Activated CD4-positive, alpha-beta memory T cell treated with anti-CD3 and anti-CD28 coated beads for 36 hours (primary cell): Measurements from ENCODE around the gene AMZ1. TPM values are rescaled to one million over a fixed set of nuclear protein-coding genes. Genes with fewer than 3 reads are reported as not detected.
"Not testable (repeated sequence)": the region's sequence is repeated elsewhere in the genome, so short reads cannot be mapped to it uniquely, and the experiment has no call there.

Experiments used
- CTCF ChIA-PET: fragments of 350-600 bp; sonication (Branson Sonifier 250); formaldehyde crosslinking; loops from one replicate; lab custom pipeline; 2021; ENCODE audit warnings: antibody characterized with exemption, inconsistent platforms; lab: Charles Lee
- POLR2A ChIA-PET: fragments of 350-600 bp; sonication (Branson Sonifier 250); formaldehyde crosslinking; loops from one replicate; lab custom pipeline; 2021; ENCODE audit warnings: antibody characterized with exemption; lab: Charles Lee
- DNase-seq: peaks from one replicate; pipeline ENCODE4 v3.0.0-alpha.2; 2020
- H3K27ac Mint-ChIP-seq: one replicate; pipeline ENCODE4 v1.8.0; 2021; ENCODE audit warnings: mixed read lengths
- H3K27me3 Mint-ChIP-seq: one replicate; pipeline ENCODE4 v1.8.0; 2021; ENCODE audit warnings: mixed read lengths
- H3K36me3 Mint-ChIP-seq: one replicate; pipeline ENCODE4 v1.8.0; 2021; ENCODE audit warnings: mixed read lengths
- H3K4me1 Mint-ChIP-seq: one replicate; pipeline ENCODE4 v1.8.0; 2021; ENCODE audit warnings: low read depth, mixed read lengths
- H3K4me3 Mint-ChIP-seq: one replicate; pipeline ENCODE4 v1.8.0; 2021; ENCODE audit warnings: mild to moderate bottlenecking, mixed read lengths
- H3K9me3 Mint-ChIP-seq: one replicate; pipeline ENCODE4 v1.8.0; 2021; ENCODE audit warnings: mixed read lengths
- intact Hi-C: fragments of 100-400 bp; cut with micrococcal nuclease; formaldehyde crosslinking; loops from one replicate; pipeline ENCODE4 v1.15.1; 2023
- total RNA-seq, 2 experiments: library from RNA; stranded (reverse); gene quantifications; one replicate each; pipeline ENCODE4 v1.2.3, GENCODE V29; 2021

Gene AMZ1
- total RNA-seq, 2 experiments from 2014 or later, result 0.83 to 0.94 TPM

DNA sequence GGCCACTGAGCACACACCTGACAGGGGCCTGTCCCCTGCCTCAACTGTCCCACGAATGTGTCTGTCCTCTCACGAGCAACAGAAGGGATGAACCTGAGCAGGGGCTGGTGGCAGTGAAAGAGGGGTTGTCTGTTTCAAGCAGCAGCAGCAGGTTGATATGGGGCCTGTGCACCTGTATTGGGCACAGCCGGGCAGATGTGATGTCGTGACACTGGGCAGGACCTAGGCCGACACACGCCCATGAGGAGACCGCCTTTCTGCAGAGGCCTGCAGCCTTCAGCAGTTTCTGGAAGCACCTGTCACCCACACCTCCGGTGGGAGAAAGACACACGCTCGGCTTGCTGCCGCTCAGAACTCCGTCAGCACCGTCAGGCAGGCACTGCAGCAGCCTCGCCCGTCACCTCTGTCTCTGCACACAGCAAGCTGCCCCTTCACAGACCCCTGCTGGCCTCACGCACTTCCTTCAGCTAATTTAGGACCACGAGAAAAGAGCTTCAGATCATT lies 48.5 kb downstream of the AMZ1 start:
- peak; percentile 3 for DNase-seq
- POLR2A ChIA-PET, result no interaction called here
- Mint-ChIP-seq H3K27ac (no peak overlapping the region), H3K9me3 (no peaks in the 10 kb centered on the region), H3K4me1 (peaks cover 14% of the 10 kb centered on the region), H3K27me3 (no peaks in the 10 kb centered on the region), H3K36me3 (peaks cover 5% of the 10 kb centered on the region), H3K4me3 (no peak overlapping the region)
- CTCF ChIA-PET, result no interaction called here
- intact Hi-C loops, result no loop called here

DNA sequence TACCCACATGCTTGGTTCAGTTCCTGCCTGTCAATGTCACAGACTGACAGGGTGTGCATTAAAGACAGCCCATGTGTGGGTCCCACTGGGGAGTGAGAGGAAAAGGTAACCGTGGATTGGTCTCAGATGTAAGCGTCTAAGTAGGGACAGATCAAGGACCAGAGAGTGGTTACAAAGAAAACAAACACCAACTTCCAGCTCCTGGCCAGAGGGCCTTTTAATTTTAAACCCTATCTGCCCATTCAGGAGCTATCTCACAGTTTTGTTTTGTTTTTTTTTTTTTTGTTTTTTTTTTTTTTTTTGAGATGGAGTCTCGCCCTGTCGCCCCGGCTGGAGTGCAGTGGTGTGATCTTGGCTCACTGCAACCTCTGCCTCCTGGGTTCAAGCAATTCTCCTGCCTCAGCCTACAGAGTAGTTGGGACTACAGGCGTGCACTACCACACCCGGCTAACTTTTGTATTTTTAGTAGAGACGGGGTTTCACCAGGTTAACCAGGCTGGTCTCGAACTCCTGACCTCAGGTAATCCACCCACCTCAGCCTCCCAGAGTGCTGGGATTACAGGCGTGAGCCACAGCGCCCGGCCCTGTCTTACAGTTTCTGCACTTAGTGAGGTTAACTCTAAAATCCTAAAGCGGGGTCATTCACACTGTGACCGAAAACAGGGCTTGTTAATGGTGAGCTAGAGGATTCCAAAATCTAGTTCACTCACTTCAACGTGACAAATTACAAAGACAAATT lies 49.2 kb downstream of the AMZ1 start:
- intact Hi-C loops, H3K4me3 Mint-ChIP-seq, DNase-seq, H3K9me3 Mint-ChIP-seq, H3K27ac Mint-ChIP-seq, H3K27me3 Mint-ChIP-seq, H3K36me3 Mint-ChIP-seq, H3K4me1 Mint-ChIP-seq, POLR2A ChIA-PET: not testable (repeated sequence)
- CTCF ChIA-PET, result interaction anchor here (0.9 to 1.4 kb wide), 2 partner anchors 23 to 27 kb away, joined by 3 to 6 read pairs; no protein-coding TSS in a partner anchor

DNA sequence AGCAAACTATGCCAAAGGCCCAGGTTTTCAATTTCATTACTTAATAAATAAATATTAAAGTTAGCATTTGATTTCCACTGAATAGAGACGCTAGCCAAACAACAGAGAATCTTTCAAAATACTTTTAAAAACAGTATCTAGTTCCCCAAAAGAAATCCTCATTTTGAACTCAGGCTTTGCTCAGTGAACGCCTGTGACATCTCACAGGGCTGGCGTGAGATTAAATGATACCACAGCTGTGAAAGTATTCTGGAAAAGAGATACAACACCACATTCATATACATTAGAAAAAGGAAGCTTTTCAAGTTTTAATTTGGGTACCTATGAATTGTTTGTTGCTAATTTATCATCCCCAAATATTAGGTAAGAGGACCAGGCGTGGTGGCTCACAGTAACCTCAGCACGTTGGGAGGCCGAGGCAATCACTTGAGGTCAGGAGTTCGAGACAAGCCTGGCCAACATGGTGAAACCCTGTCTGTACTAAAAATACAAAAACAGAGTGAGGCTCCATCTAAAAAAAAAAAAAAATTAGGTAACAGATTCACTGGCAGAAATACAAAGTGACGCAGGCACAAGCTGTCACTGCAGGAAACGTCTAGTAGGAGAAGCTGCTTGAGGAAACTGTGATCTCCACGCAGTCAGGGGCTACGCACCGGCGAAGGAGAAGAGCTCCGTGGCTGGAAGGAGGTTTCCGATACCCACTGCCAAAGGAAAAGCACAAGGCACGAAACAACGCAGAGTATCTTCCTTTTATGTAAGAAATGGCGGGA lies 50.0 kb downstream of the AMZ1 start:
- intact Hi-C loops, result no loop called here
- ChIA-PET POLR2A (no interaction called here), CTCF (interaction anchor here (0.6 to 1.4 kb wide), 3 partner anchors 22 to 28 kb away, joined by 3 to 6 read pairs (median 3); no protein-coding TSS in a partner anchor)
- Mint-ChIP-seq H3K4me3 (no peak overlapping the region), H3K36me3 (peaks cover 3% of the 10 kb centered on the region), H3K27me3 (no peaks in the 10 kb centered on the region), H3K27ac (no peak overlapping the region), H3K4me1 (peaks cover 2% of the 10 kb centered on the region), H3K9me3 (no peaks in the 10 kb centered on the region)
- peak; percentile 4 for DNase-seq

DNA sequence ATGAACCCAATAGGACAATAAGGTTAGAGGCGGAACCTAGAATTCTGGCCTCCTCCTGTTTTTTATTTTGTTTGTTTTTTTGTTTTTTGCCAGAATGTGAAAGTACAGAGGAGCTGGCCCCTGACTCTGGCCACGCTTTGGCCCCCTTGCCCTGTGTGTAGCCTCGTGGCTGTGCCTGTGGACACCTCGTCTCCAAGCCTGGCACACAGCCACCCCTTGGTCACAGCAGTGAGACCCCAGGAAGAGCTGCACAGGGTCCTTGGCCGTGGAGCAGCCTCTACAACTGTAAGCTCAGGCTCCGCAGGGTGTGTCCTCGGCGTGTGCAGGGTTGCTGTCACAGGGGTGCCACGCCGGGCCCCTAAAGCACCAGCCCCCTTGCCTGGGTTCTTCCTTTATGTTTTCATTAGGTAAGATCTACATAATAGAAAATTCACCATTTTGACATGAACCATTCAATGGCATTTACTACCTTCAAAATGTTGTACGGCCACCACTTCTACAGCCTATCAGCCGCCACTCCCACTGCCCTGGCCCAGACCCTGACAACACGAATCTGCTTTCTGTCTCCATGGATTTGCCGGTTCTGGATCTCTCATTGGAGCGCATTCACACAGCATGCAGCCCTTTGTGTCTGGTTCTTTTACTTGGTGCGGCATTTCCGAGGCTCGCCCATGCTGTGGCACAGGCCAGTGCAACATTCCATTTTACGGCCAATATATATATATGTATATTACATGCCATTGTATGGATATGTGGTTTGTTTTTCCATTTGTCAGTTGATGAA lies 51.0 kb downstream of the AMZ1 start:
- POLR2A ChIA-PET, result no interaction called here
- Mint-ChIP-seq H3K36me3 (no peaks in the 10 kb centered on the region), H3K27ac (no peak overlapping the region), H3K4me3 (no peak overlapping the region), H3K27me3 (no peaks in the 10 kb centered on the region), H3K9me3 (no peaks in the 10 kb centered on the region), H3K4me1 (no peaks in the 10 kb centered on the region)
- no peak for DNase-seq
- CTCF ChIA-PET, result interaction anchor here (0.6 to 1.4 kb wide), 2 partner anchors 21 to 25 kb away, joined by 3 read pairs; no protein-coding TSS in a partner anchor
- intact Hi-C loops, result no loop called here

DNA sequence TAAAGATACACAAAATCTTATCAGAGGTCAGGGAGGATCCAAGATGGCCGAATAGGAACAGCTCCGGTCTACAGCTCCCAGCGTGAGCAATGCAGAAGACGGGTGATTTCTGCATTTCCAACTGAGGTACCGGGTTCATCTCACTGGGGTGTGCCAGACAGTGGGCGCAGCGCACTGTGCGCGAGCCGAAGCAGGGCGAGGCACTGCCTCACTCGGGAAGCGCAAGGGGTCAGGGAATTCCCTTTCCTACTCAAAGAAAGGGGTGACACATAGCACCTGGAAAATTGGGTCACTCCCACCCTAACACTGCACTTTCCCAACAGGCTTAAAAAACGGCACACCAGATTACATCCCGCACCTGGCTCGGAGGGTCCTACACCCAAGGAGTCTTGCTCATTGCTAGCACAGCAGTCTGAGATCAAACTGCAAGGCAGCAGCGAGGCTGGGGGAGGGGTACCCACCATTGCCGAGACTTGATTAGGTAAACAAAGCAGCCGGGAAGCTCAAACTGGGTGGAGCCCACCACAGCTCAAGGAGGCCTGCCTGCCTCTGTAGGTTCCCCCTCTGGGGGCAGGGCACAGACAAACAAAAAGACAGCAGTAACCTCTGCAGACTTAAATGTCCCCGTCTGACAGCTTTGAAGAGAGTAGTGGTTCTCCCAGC lies 55.7 kb downstream of the AMZ1 start:
- H3K36me3 Mint-ChIP-seq, H3K4me3 Mint-ChIP-seq, H3K27ac Mint-ChIP-seq, H3K27me3 Mint-ChIP-seq, CTCF ChIA-PET, H3K9me3 Mint-ChIP-seq, DNase-seq, H3K4me1 Mint-ChIP-seq, POLR2A ChIA-PET: not testable (repeated sequence)
- intact Hi-C loops, result loop anchor here (2.0 kb wide), 1 partner anchor 13 kb away; no protein-coding TSS in a partner anchor

DNA sequence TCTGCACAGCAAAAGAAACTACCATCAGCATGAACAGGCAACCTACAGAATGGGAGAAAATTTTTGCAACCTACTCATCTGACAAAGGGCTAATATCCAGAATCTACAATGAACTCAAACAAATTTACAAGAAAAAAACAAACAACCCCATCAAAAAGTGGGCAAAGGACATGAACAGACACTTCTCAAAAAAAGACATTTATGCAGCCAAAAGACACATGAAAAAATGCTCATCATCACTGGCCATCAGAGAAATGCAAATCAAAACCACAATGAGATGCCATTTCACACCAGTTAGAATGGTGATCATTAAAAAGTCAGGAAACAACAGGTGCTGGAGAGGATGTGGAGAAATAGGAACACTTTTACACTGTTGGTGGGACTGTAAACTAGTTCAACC lies 60.7 kb downstream of the AMZ1 start:
- H3K4me1 Mint-ChIP-seq, DNase-seq, H3K27me3 Mint-ChIP-seq, H3K36me3 Mint-ChIP-seq, H3K27ac Mint-ChIP-seq, intact Hi-C loops, CTCF ChIA-PET, H3K4me3 Mint-ChIP-seq, POLR2A ChIA-PET, H3K9me3 Mint-ChIP-seq: not testable (repeated sequence)

DNA sequence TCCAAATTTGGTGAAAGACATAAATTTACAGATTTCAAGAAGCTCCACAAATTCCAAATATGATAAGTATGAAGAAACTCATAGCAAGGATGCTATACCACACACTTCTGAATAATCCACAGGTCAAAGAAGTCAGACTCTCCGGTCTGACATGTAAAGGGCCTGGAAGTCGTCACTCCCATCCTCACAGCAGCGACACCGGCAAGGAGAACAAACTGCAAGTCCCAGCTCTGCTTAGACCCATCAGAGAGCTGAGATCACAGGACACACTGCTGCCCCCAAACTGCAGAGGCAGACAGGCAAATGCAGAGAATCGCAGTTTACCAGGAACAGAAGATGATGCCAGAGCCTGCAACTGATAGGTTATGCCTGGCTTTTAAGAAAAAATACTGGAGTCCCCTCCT lies 62.0 kb downstream of the AMZ1 start:
- POLR2A ChIA-PET, result no interaction called here
- H3K4me3 Mint-ChIP-seq, result no peak overlapping the region
- intact Hi-C loops, result loop anchor here (10.0 kb wide), 1 partner anchor 365 kb away; no protein-coding TSS in a partner anchor
- DNase-seq, result peak; percentile 4
- no peaks in the 10 kb centered on the region for H3K4me1 Mint-ChIP-seq
- CTCF ChIA-PET, result no interaction called here
- H3K27ac Mint-ChIP-seq, result no peak overlapping the region
- peaks cover 7% of the 10 kb centered on the region for H3K36me3 Mint-ChIP-seq
- peaks cover 2% of the 10 kb centered on the region for H3K9me3 Mint-ChIP-seq
- H3K27me3 Mint-ChIP-seq, result no peaks in the 10 kb centered on the region

DNA sequence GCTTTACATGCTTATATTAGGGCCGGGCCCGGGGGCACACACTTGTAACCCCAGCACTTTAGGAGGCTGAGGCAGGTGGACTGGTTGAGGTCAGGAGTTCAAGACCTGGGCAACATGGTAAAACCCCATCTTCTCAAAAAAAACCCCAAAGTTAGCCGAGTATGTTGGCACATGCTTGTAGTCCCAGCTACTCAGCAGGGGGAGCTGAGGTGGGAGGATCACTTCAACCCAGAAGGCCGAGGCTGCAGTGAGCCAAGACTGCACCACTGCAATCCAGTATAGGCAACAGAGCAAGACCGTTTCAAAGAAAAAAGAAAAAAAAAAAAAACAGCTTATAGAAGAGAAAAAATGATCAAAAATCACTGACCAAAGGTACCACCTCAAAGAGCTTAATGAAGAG lies 63.1 kb downstream of the AMZ1 start:
- H3K27ac Mint-ChIP-seq, result no peak overlapping the region
- H3K36me3 Mint-ChIP-seq, result peaks cover 16% of the 10 kb centered on the region
- intact Hi-C loops, result loop anchor here (10.0 kb wide), 1 partner anchor 364 kb away; no protein-coding TSS in a partner anchor
- H3K4me1 Mint-ChIP-seq, result peaks cover 4% of the 10 kb centered on the region
- peaks cover 2% of the 10 kb centered on the region for H3K9me3 Mint-ChIP-seq
- DNase-seq, result no peak
- no peak overlapping the region for H3K4me3 Mint-ChIP-seq
- CTCF ChIA-PET, result interaction anchor here (0.7 kb wide), 2 partner anchors 32 to 273 kb away, joined by 3 read pairs; no protein-coding TSS in a partner anchor
- H3K27me3 Mint-ChIP-seq, result no peaks in the 10 kb centered on the region
- POLR2A ChIA-PET, result interaction anchor here (0.6 kb wide), 2 partner anchors 47 to 277 kb away, joined by 3 to 5 read pairs; no protein-coding TSS in a partner anchor

DNA sequence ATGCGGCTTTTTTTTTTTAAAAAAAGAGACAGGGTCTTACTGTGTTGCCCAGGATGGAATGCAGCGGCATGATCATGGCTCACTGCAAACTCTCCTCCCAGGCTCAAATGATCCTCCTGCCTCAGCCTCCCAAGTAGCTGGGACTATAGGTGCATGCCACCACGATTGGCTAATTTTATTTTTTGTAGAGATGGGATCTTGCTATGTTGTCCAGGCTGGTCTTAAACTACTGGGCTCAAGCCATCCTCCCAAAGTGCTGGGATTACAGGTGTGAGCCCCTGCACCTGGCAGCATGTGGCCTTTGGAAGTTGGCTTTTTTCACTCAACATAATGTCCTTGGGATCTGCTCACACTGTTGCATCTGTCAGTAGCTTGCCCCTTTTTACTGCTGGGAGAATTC lies 65.1 kb downstream of the AMZ1 start:
- ChIA-PET CTCF (interaction anchor here (0.6 kb wide), 1 partner anchor 35 kb away, joined by 3 read pairs; no protein-coding TSS in a partner anchor), POLR2A (no interaction called here)
- Mint-ChIP-seq H3K4me3 (no peak overlapping the region), H3K36me3 (peaks cover 21% of the 10 kb centered on the region), H3K9me3 (peaks cover 2% of the 10 kb centered on the region), H3K27ac (no peak overlapping the region), H3K27me3 (no peaks in the 10 kb centered on the region), H3K4me1 (peaks cover 20% of the 10 kb centered on the region)
- DNase-seq, result no peak
- intact Hi-C loops, result loop anchor here (10.0 kb wide), 1 partner anchor 362 kb away; no protein-coding TSS in a partner anchor

DNA sequence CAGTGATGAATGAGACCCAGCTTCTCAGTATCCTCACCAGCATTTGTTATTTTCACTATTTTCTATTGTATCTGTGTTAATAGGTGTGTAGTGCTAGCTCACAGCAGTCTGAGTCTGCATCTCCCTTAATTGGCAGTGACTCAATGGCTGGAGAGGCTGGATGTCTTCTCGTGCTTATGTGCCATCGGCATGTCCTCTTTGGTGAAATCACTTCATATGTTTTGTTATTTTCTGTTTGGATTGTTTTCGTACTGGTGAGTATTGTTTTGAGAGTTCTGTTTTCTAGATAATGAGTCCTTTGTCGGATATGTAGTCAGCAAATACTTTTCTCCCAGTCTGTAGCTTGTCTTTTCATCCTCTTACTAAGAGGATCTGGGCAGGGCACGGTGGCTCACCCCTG lies 66.1 kb downstream of the AMZ1 start:
- intact Hi-C loops, result loop anchor here (10.0 kb wide), 1 partner anchor 361 kb away; no protein-coding TSS in a partner anchor
- Mint-ChIP-seq H3K4me1 (peaks cover 28% of the 10 kb centered on the region), H3K36me3 (peaks cover 21% of the 10 kb centered on the region), H3K4me3 (no peak overlapping the region), H3K27ac (no peak overlapping the region), H3K27me3 (no peaks in the 10 kb centered on the region), H3K9me3 (peaks cover 2% of the 10 kb centered on the region)
- DNase-seq, result no peak
- CTCF ChIA-PET, result interaction anchor here (1.0 to 1.2 kb wide), 2 partner anchors 35 to 44 kb away, joined by 3 read pairs; no protein-coding TSS in a partner anchor
- POLR2A ChIA-PET, result interaction anchor here (0.6 kb wide), 1 partner anchor 181 kb away, joined by 3 read pairs; no protein-coding TSS in a partner anchor

DNA sequence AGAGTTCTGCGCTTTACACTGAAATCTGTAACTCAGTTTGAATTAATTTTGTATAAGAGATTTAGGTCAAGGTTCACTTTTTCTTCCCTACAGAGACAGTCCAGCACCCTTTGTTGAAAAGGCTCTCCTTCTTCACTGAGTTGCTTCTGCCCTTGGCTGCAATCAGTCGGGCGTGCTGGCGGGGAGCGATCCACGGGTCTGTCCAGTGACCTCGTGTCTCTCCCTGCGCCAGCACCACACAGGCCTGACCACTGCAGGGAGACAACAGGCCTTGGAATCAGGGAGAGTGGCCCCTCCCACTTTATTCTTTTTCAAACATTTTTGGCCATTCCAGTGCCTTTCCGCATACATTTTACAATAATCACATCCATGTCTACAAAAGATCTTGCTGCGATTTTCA lies 66.9 kb downstream of the AMZ1 start:
- no peaks in the 10 kb centered on the region for H3K27me3 Mint-ChIP-seq
- peaks cover 19% of the 10 kb centered on the region for H3K36me3 Mint-ChIP-seq
- ChIA-PET POLR2A (no interaction called here), CTCF (interaction anchor here (1.2 kb wide), 1 partner anchor 45 kb away, joined by 3 read pairs; no protein-coding TSS in a partner anchor)
- intact Hi-C loops, result loop anchor here (5.0 to 10.0 kb wide), 2 partner anchors 67 to 360 kb away; no protein-coding TSS in a partner anchor
- H3K4me3 Mint-ChIP-seq, result no peak overlapping the region
- peaks cover 35% of the 10 kb centered on the region for H3K4me1 Mint-ChIP-seq
- no peak for DNase-seq
- no peak overlapping the region for H3K27ac Mint-ChIP-seq
- no peaks in the 10 kb centered on the region for H3K9me3 Mint-ChIP-seq
